Measurements from ENCODE around the gene DDRGK1.
A peak's percentile ranks its signal among the peaks of the same experiment; 100 is the strongest.
"Not testable (repeated sequence)": the region's sequence is repeated elsewhere in the genome, so short reads cannot be mapped to it uniquely, and the experiment has no call there.

The DDRGK1 gene

GRCh38 chr20:3215359-3215917, 11.0 kb upstream of the DDRGK1 start:
- not testable (repeated sequence) for DNase-seq (ENCODE audit: low read depth)

- no peak for DNase-seq (ENCODE audit: low read depth)
These were observed 8.7 kb upstream of the DDRGK1 start for GRCh38 chr20:3213226-3213625.

DNA sequence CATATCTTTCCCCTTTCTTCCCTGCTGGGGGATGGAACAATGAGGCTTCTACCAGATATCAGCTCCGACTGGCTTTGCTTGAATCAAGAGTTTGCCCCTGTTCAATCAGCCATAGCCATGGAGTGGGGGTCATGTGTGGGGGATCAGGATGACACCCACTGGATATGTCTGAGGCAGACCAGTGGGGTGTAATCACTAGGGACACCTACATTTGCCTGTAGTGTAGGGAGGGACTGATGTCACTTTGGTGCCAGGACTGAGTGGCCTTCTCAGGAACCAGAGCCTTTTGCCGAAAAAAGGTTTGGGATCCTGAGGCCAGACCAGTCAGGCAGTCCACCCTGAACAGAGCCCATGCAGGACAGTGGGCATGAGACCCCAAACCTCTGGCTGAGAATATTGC, 5.9 kb upstream of the DDRGK1 start:
- DNase-seq (ENCODE audit: low read depth): no peak

GRCh38 chr20:3209946-3210317, 5.5 kb upstream of the DDRGK1 start:
- no peak for DNase-seq (ENCODE audit: low read depth)

DNA sequence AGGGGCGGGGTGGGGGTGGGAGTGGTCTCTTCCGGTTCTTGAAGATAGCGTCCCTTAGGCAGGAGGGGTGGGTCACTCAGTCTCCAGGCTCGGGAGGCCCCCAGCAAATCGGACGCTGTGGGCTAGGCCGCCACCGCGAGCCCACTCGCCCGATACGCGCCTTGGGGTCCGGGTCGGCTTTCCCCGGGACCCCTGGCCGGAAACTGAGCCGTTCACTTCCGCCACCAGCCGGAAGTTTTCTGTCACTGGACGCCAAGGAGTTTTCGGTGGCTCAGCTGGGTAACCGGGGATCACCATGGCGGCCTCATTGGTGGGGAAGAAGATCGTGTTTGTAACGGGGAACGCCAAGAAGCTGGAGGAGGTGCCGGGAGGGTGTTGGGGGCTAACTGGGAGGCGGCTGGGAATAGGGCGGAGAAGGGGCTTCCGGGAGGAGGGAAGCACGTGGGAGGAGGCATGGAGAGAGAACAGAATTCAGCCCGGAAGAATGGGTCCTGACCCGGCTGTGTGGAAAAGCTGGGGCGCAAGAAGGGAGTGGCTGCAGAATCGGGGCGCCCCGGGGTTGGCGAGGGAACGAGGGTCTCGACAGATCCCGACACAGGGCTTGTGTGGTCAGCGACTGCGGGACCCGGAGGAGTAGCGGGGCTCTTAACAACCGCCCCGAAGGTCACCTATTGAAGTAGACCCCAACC, 4.9 kb upstream of the DDRGK1 start, which contains the start of gene ITPA:
Gene ITPA, plus strand, starts transcription at position 242 of the 689 bp plus-strand sequence. Its CDS starts 54 bp downstream, at position 296.
- DNase-seq (ENCODE audit: low read depth): peak; percentile 37

- DNase-seq (ENCODE audit: low read depth): no peak
These were observed 4.3 kb upstream of the DDRGK1 start for GRCh38 chr20:3208786-3209256.

- peak; percentile 31 for DNase-seq (ENCODE audit: low read depth)
These were observed 963 bp downstream of the DDRGK1 start for GRCh38 chr20:3203315-3204123.

DNA sequence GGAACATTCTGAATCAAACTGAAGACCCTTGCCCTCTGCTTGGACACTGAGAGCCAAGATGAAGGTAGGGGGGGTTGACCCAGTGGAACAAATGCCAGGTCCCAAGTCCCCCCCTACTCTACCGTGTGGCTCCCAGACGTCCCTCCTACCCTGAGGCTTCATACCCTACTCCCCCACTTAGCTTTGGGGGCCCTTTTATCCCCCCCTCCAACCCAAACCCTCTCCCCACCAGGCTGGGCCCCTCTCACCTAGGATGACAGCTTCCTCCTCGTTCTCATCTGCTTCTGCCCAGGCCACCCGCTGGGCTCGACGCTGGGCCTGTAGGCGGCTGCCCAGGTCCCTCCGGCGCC, 1.5 kb downstream of the DDRGK1 start:
- no peak for DNase-seq (ENCODE audit: low read depth)

DNA sequence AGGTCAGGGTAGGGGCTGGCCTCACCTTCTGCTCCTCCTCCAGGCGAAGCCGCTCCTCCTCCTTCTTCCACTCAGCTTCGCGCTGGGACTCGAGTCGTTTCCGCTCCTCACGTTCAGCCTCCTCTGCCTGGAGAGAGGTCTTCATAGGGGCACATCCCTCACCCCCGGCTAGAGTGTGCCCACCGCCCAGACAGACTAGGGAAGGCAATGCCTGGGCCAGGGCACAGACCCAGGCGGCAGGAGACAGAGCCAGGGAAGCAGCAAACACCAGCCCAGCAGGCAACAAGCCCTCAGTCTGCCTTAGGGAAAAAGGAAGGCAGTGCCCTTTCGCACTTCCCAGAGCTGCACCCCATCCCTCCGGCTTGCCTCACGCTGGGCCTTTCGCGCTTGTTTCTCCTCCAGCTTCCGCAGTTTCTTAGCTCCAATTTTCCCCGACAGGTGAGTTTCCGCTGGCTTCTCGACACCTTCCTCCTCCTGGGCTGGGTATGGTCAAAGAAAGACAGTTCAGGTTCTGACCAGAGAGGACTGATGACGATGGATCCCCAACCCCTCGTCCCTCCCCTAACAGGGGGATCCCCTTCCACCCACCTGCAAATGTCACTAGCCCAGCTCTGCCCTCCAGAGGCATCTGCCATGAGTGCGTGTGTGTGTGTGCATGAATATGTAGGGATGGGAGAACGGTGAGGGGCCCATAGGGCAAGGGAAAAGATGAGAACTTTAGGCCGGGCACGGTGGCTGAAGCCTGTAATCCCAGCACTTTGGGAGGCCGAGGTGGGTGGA, 4.3 kb downstream of the DDRGK1 start:
- DNase-seq (ENCODE audit: low read depth): no peak

DNA sequence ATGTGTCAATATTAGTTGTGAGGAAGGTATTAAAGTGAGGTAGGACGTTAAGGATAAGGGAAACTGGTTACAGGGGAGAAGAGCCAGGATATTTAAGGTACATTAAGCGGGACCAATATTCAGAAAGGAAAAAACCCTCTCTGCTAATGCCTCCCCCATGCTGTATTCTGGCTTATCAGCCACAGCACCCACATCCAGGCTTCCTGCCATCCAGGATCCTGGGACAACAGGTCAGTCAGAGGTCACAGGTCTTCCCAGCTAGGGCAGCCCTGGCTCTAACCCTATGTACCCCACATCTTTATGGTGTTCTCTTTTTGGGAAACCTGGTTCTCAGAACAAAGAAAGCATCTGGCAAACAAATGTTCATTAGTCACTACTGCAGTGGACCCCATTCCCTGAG, 5.3 kb downstream of the DDRGK1 start:
- DNase-seq (ENCODE audit: low read depth): no peak

GRCh38 chr20:3195590-3196237, 8.8 kb downstream of the DDRGK1 start:
- no peak for DNase-seq (ENCODE audit: low read depth)

DNA sequence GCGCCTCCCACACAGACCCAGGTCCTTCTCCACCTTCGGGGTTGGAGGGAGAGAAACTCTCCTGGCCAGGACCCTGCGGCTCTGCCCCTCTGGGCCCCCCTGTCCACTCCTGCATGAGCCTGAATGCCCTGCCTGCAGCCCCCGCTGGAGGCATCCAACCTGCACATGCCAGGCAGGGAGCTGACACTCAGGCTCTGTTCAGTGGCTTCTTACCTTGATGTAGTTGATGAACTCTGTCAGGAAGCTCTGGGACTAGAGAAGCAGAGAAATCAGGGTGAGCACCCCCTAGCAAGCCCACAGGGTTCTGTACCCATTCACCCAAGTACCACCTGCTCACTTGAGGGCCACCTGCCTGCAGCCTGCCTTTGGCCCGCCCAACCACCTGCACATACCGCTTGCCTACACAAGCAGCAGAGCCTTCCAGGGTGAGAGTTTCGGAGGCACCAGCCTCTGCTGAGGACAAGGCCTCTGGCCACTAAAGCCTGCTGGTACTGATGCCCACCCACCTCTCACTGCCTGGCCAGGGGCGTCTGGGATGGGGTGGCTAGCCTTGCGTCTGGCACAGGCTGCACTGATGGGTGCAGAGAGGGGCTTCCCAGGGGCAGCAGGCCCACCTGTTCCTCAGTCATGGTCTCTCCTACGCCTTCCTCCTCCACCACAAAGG, 9.7 kb downstream of the DDRGK1 start:
- no peak for DNase-seq (ENCODE audit: low read depth)

DNA sequence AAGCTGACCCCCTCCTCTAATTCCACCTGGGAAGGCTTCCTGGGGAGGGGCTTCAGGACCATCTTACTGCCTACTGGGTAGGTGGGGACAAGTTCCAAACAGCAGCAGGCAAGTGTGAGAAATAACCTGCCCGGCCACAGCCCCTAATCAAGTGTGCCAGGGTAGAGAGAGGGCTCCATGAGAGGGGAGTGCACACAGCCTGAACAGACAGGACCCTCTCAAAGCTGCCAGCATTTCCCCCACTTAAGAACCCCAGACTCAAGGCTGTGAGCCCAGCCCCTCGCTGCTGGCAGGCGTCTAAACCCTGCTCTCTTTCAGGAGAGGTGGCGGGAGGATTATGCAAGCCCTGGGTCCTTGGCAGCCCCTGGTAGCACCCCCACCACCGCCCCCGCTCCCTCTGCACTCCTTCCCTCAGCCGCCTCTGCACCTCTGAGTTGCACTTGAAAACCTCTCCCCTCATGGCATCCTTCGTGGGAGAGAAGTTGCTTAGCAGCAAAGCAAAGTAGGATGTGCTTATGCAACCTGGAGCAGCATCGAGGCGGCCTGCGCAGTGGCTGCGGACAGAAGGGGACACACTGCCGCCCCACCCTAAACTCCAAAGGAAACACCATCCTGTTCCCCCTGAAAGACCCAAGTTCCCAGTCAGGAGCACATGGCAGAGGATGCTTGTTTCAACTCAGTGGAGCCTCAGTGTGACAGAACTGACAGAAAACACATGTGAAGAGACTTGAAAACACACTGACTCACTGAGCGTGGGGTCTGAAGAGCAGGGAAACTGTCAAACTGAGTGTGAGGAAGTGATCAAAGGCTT, 10.5 kb downstream of the DDRGK1 start:
- no peak for DNase-seq (ENCODE audit: low read depth)

DNA sequence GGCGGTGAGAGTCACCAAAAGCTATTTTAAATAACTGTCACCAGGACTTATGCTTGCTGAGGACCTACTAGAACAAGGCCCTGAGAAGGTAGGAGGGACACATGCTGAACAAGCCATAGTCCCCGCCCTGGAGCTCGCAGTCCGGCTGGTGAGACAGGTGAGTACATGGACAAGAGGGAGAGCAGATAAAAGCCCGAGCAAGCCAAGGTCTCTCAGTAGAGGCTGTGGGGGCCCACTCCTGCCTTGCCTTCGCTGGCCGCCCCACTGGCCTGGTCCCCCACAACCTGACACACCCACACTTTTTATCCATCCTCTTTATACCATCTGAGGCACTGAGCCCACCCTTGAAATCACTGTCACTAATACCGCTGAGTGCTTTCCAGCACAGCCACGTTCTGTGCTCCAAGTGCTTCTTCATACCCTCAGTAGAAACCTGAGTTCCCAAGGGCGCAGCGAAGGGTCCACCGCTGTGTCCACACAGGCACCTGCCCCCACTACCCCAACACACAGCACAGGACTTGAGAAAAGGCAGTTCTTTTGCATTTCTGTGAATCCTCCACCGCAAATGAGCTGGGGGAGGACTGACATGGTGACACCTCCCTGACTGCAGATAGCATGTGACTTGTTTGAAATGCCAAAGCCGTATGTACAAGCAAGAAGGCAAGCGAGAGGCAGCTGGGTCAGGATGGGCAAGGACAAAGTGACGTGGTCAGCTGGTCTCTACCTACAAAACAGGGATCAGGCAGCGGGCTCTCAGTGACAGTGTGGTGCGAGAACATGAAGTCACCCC, 12.1 kb downstream of the DDRGK1 start:
- no peak for DNase-seq (ENCODE audit: low read depth)

- DNase-seq (ENCODE audit: low read depth): no peak
These were observed 13.8 kb downstream of the DDRGK1 start for GRCh38 chr20:3190681-3191111.

DNA sequence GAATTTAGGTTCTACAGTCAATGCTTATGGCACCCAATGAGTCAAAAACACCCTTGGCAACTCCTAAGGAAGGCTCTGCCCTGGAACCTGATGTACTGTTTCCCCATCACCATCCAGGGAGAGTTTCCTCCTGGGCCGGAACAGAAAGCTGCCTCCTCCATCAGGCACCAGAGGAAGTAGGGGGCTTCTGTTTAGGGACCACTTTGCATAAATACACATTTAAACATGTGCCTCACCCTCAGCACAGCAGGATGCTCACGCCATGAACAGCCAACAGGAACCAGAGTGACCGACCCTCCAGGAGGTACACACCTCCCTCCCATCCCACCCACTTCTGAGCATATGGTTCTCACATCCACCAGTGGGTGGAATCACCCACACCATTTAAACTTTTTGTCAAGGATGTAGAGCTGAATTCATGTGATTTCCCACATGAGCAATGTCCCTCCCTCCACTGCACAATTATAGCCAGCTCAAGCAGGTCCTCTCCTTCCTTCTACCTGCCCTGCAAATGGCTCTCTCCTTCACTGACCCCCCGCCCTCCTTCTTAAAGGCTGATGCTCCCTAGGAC, 14.8 kb downstream of the DDRGK1 start:
- no peak for DNase-seq (ENCODE audit: low read depth)

DNA sequence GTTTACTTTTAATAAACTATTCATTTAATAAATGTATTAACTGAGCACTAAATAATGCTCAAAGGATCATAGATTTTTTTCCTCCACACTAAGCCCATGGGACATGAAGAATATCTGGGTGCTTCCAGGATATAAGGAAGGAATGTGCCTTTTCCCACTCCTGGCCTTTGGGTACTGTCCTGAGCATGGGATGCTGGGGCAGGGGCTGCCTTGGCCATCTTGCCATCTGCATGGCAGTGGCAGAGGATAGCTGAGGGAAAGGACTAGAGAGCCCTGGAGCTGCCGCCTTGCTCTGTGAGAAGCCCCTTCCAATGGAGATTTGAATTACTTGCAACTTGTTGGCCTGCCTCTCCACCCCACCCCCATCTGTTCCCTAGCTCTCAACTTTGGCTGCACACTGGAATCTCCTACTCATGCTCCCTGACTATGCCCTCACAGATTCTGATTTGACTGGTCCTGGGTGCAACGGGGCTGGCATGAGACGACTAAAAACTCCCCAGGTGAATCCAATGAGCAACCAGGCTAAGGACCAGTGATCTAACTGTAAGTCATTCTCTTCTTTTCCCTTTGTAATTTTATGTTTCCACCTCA, 15.6 kb downstream of the DDRGK1 start:
- no peak for DNase-seq (ENCODE audit: low read depth)

- not testable (repeated sequence) for DNase-seq (ENCODE audit: low read depth)
These were observed 16.6 kb downstream of the DDRGK1 start for GRCh38 chr20:3187861-3188260.

Data from fibroblast of gingiva (primary cell).